ENCODE results near the gene SYCP2.
"Not testable (repeated sequence)": the region's sequence is repeated elsewhere in the genome, so short reads cannot be mapped to it uniquely, and the experiment has no call there.

Gene SYCP2

DNA sequence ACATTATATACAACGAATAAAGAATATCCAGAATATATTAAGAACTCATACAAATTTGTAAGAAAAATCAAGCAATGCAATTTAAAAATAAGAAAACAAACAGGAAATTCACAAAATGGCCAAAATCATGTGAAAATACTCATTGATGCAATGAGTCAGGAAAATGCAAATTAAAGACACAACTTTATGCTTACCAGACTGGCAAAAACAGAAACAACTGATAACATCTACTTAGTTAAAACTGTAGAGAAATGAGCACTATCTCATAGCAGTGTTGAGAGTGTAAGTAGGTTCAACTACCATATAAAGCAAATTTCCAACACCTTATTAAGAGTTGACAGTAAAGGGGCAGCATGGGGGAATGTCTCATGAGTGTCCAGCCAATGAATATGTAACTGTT is 62.3 kb downstream of the SYCP2 start:
- ChIA-PET CTCF (no interaction called here), POLR2A (no interaction called here)
- TF ChIP-seq, protein P1, sequence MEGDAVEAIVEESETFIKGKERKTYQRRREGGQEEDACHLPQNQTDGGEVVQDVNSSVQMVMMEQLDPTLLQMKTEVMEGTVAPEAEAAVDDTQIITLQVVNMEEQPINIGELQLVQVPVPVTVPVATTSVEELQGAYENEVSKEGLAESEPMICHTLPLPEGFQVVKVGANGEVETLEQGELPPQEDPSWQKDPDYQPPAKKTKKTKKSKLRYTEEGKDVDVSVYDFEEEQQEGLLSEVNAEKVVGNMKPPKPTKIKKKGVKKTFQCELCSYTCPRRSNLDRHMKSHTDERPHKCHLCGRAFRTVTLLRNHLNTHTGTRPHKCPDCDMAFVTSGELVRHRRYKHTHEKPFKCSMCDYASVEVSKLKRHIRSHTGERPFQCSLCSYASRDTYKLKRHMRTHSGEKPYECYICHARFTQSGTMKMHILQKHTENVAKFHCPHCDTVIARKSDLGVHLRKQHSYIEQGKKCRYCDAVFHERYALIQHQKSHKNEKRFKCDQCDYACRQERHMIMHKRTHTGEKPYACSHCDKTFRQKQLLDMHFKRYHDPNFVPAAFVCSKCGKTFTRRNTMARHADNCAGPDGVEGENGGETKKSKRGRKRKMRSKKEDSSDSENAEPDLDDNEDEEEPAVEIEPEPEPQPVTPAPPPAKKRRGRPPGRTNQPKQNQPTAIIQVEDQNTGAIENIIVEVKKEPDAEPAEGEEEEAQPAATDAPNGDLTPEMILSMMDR (IDR thresholded peaks at IDR 0.05; ENCODE audit: control extremely low read depth, extremely low read depth, low read depth, missing control alignments), result no peak
- DNase-seq (ENCODE audit: extremely low spot score), result no peak

- ChIA-PET POLR2A (no interaction called here), CTCF (no interaction called here)
- TF ChIP-seq, protein P1 (IDR thresholded peaks at IDR 0.05; ENCODE audit: control extremely low read depth, extremely low read depth, low read depth, missing control alignments), result no peak
- DNase-seq (ENCODE audit: extremely low spot score), result no peak
Observed at GRCh38 chr20:59866338-59866737, 67.1 kb downstream of the SYCP2 start.

DNA sequence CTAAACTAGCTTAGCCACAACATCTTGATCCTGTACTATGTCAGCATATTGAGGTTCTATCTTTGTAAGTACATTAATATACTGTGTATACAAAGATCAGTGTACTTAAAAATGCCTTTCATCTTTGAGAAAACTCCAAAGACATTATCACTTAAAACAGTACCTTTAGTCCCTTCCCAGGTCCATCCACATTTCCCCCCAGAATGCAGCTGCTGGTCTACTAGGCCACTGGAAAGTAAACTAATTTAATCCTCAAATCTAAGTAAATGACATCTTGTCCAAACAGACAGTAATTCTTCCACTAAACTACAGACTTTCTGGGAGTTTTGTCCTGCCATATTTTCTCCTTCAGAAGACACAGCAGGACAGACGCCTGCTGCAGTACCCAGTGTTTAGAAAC is 68.7 kb downstream of the SYCP2 start:
- ChIA-PET POLR2A (no interaction called here), CTCF (interaction anchor here (1.2 to 1.9 kb wide), 2 partner anchors 12 to 15 kb away, joined by 3 to 5 read pairs; no protein-coding TSS in a partner anchor)
- TF ChIP-seq, protein P1 (IDR thresholded peaks at IDR 0.05; ENCODE audit: control extremely low read depth, extremely low read depth, low read depth, missing control alignments), result no peak
- DNase-seq (ENCODE audit: extremely low spot score), result no peak

GRCh38 chr20:59863058-59863457 is 70.4 kb downstream of the SYCP2 start:
- ChIA-PET CTCF (interaction anchor here (1.4 to 1.9 kb wide), 2 partner anchors 13 to 19 kb away, joined by 3 to 5 read pairs; no protein-coding TSS in a partner anchor), POLR2A (no interaction called here)
- TF ChIP-seq, protein P1 (IDR thresholded peaks at IDR 0.05; ENCODE audit: control extremely low read depth, extremely low read depth, low read depth, missing control alignments), result no peak
- no peak for DNase-seq (ENCODE audit: extremely low spot score)

- no peak for DNase-seq (ENCODE audit: extremely low spot score)
- TF ChIP-seq, protein P1 (IDR thresholded peaks at IDR 0.05; ENCODE audit: control extremely low read depth, extremely low read depth, low read depth, missing control alignments), result no peak
- ChIA-PET POLR2A (no interaction called here), CTCF (interaction anchor here (1.2 kb wide), 1 partner anchor 11 kb away, joined by 4 read pairs; no protein-coding TSS in a partner anchor)
Observed at GRCh38 chr20:59861401-59861800, 72.0 kb downstream of the SYCP2 start.

- ChIA-PET CTCF (no interaction called here), POLR2A (no interaction called here)
- TF ChIP-seq, protein P1 (IDR thresholded peaks at IDR 0.05; ENCODE audit: control extremely low read depth, extremely low read depth, low read depth, missing control alignments), result no peak
- DNase-seq (ENCODE audit: extremely low spot score), result no peak
Observed at GRCh38 chr20:59858425-59858824, 75.0 kb downstream of the SYCP2 start.

- POLR2A ChIA-PET, result no interaction called here
Observed at GRCh38 chr20:59857966-59858365, 75.5 kb downstream of the SYCP2 start.

GRCh38 chr20:59856941-59857340 is 76.5 kb downstream of the SYCP2 start:
- POLR2A ChIA-PET, CTCF ChIA-PET: not testable (repeated sequence)

More at GRCh38 chr20:59857966-59858365, 75.5 kb downstream of the SYCP2 start:
- CTCF ChIA-PET, result no interaction called here
- no peak for DNase-seq (ENCODE audit: extremely low spot score)
- TF ChIP-seq, protein P1 (IDR thresholded peaks at IDR 0.05; ENCODE audit: control extremely low read depth, extremely low read depth, low read depth, missing control alignments), result no peak

GRCh38 chr20:59856526-59856925 is 76.9 kb downstream of the SYCP2 start:
- CTCF ChIA-PET; POLR2A ChIA-PET; DNase-seq (ENCODE audit: extremely low spot score): not testable (repeated sequence)

More at GRCh38 chr20:59856941-59857340, 76.5 kb downstream of the SYCP2 start:
- not testable (repeated sequence) for DNase-seq (ENCODE audit: extremely low spot score)

Measured in GM10248 (cell line).